ENCODE data around the gene SHC1. TPM values are rescaled to one million over a fixed set of nuclear protein-coding genes. Genes with fewer than 3 reads are reported as not detected.

SHC1 gene
- total RNA-seq, 1 experiment from 2014 or later, result 333 TPM

DNA sequence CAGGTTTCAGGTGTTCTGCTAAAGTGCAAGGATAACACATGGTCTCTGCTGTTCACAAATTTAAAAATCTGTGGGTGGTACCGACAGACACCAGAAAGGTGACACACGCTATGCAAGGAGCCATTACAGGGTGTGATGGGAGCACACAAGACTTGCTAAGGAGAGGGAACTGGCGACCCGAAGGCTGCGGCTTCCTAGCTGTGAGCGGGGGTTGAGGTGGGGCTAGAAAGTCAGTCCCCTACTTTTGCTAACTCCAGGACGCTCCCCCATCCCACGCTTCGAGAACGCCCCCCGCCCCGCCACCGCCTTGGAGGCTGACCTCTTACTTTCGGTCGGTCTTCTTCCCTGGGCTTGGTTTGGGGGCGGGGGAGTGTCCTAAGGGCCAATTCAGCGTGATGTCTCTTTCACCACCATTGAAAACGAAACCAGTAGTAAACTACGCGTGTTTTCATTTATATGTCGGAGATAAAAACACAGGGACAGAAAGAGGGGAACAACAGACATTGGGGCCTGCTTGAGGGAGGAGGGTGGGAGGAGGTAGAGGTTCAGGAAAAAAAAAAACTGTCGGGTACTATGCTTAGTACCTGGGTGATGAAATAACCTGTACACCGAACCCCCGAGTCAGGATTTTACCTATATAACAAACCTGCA lies 5.0 kb upstream of the SHC1 start:
- DNase-seq, result peak; percentile 58
- H3K36me3 ChIP-seq (replicated peaks; ENCODE audit: control insufficient read depth, insufficient read depth, low read length), result peaks cover 13% of the 10 kb centered on the region

DNA sequence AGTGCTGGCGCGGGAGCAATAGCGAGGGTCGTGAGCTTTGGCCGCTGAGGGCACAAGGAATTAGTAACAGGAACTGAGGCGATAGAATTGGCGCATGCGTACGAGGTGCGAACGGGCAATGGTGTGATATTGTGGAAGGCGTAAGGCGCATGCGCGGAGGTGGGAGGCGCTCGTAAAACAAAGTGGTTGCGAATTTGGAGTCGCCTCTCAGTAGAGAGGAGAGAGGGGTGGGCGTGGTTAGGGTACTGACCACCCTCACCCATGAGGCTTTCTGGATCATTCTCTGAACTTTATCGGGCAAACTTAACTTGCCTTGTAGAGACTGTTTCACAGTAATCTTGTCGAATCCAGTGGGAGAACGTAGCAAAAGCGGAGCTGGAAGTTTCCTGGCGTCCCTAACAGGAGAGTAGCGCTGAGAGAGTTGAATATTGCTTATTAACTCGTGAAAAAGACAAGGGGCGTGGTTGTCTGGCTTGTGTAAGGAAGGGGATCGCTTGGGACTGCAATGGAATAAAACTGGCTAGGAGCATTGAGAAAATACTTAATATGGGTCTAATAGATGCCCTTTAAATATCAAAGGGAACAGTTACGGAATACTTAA lies 4.4 kb upstream of the SHC1 start:
- H3K27me3 ChIP-seq (ENCODE audit: control insufficient read depth, insufficient read depth, low read length), result no peaks in the 10 kb centered on the region
- peak; percentile 94 for DNase-seq
- peaks cover 13% of the 10 kb centered on the region for H3K36me3 ChIP-seq (replicated peaks; ENCODE audit: control insufficient read depth, insufficient read depth, low read length)
- peak overlapping the region; percentile 96 for H3K4me3 ChIP-seq (ENCODE audit: insufficient read depth, low read depth, low read length)

More for the DNA sequence above, 5.0 kb upstream of the SHC1 start:
- Histone ChIP-seq H3K4me3 (ENCODE audit: insufficient read depth, low read depth, low read length) (peak overlapping the region; percentile 96), H3K27me3 (ENCODE audit: control insufficient read depth, insufficient read depth, low read length) (no peaks in the 10 kb centered on the region)

DNA sequence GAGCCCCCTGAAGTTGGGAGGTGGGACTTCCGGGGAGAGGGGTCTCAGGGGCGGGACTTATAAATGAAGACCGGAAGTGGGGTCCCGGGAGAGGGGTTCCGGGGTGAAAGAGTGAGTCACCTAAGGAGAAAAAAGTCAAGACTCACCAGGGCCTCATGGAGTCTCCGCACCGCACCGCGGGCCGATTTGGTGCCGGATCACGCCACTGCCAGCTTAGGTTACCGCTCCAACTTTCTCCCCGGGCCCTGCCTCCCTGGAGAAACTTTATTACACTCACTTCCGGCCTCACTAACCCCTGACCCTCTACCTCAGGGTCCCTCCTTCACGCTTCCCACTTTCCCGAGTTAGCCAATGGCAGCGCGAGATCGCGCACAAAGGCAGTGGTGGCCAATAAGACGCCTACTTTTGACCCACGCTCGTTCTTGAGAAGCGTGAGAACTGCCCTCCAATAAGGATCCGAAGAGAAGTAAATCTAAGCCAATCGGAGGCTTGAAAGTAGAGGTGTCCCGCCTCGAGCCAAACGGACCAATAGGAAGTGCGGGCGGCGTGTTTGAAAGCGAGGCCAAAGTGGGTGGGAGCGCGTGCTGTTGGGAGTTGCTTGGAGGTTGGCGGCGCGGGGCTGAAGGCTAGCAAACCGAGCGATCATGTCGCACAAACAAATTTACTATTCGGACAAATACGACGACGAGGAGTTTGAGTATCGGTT lies 3.7 kb upstream of the SHC1 start, which contains the start of gene CKS1B:
TSS of gene CKS1B (plus strand) at position 580 of the 706 bp plus-strand sequence. CDS start at position 645, 65 bp downstream.
- Histone ChIP-seq H3K4me3 (ENCODE audit: insufficient read depth, low read depth, low read length) (peak within 1 kb of the TSS; percentile 96), H3K36me3 (replicated peaks; ENCODE audit: control insufficient read depth, insufficient read depth, low read length) (peaks cover 9% of the 10 kb centered on the region), H3K27me3 (ENCODE audit: control insufficient read depth, insufficient read depth, low read length) (no peaks in the 10 kb centered on the region)
- peak; percentile 93 for DNase-seq

GRCh38 chr1:154973344-154974101 lies 3.0 kb upstream of the SHC1 start:
- Histone ChIP-seq H3K27me3 (ENCODE audit: control insufficient read depth, insufficient read depth, low read length) (no peaks in the 10 kb centered on the region), H3K36me3 (replicated peaks; ENCODE audit: control insufficient read depth, insufficient read depth, low read length) (peaks cover 7% of the 10 kb centered on the region), H3K4me3 (ENCODE audit: insufficient read depth, low read depth, low read length) (peak overlapping the region; percentile 96)
- peak; percentile 76 for DNase-seq

DNA sequence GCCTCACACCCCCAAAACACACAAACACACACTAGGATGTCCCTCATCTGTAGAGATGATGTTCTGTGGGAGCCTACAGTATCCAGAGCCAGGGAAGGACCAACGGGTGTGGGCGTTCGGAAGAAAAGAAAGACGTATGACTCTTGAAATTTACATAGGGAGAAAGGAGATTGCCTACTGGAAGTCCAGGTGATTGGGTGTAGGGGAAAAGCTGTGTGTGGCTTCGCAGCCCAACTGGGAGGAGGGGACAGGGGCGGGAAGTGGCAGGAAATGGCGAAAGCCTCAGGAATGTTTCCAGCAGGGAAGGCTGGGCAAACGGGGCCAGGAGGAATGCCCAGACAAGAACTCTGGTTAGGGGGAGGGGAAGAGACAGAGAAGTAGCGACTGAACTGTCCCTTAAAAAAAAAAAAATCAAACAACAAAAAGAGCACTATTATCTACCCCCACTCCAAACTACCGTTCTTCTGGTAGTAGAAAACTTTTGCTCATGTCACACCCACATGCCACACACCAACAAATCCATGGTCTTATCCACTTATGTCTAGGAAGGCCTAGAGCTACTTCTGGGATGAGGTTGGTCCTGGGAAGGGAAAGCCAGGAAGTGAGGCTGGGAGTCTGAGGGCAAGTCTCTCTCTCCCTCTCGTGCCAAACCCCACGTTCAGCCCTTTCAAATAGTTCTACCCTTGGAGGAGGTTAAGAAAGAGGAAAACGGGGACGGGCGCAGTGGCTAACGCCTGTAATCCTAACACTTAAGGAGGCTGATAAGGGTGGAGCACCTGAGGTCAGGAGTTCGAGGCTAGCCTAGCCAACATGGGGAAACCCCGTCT lies 2.2 kb upstream of the SHC1 start:
- peak; percentile 80 for DNase-seq
- Histone ChIP-seq H3K36me3 (replicated peaks; ENCODE audit: control insufficient read depth, insufficient read depth, low read length) (peaks cover 11% of the 10 kb centered on the region), H3K27me3 (ENCODE audit: control insufficient read depth, insufficient read depth, low read length) (no peaks in the 10 kb centered on the region), H3K4me3 (ENCODE audit: insufficient read depth, low read depth, low read length) (peak overlapping the region; percentile 96)

GRCh38 chr1:154972213-154972516 lies 1.6 kb upstream of the SHC1 start:
- peak overlapping the region; percentile 28 for H3K4me3 ChIP-seq (ENCODE audit: insufficient read depth, low read depth, low read length)
- no peaks in the 10 kb centered on the region for H3K27me3 ChIP-seq (ENCODE audit: control insufficient read depth, insufficient read depth, low read length)
- peaks cover 14% of the 10 kb centered on the region for H3K36me3 ChIP-seq (replicated peaks; ENCODE audit: control insufficient read depth, insufficient read depth, low read length)
- DNase-seq, result no peak

DNA sequence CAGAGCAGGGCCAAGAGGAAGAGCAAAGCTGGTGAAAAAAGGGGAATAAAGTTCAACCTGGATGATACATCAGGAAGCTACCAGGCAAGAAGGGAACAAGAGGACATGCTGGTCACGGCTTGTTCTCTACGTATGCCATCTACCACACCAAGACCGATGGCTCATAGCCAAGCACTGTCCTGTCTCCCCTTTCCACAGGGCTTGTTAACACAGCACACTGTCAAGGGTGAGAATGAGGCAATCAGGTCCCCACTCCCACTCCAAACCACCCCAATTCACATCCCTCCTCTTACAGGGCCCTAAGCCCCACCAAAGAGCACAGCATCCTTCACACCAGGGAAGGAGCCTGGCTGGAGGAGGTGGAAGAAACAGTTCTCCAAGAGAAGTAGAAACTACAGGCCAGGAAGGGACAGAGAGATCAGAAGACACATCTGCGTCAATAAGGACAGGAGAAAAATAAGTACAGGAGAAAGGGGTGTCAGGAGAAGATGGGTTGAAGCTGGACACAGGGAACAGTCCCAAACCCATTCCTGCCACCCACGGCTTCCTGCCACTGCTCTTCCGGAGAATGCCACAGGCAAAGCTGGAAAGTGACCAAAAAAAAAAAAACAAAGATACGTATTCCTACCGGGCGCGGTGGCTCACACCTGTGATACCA lies 923 bp upstream of the SHC1 start:
- H3K27me3 ChIP-seq (ENCODE audit: control insufficient read depth, insufficient read depth, low read length), result no peaks in the 10 kb centered on the region
- DNase-seq, result no peak
- H3K36me3 ChIP-seq (replicated peaks; ENCODE audit: control insufficient read depth, insufficient read depth, low read length), result peaks cover 21% of the 10 kb centered on the region
- H3K4me3 ChIP-seq (ENCODE audit: insufficient read depth, low read depth, low read length), result peak overlapping the region; percentile 2

- peaks cover 34% of the 10 kb centered on the region for H3K36me3 ChIP-seq (replicated peaks; ENCODE audit: control insufficient read depth, insufficient read depth, low read length)
- peak overlapping the region; percentile 89 for H3K4me3 ChIP-seq (ENCODE audit: insufficient read depth, low read depth, low read length)
- no peaks in the 10 kb centered on the region for H3K27me3 ChIP-seq (ENCODE audit: control insufficient read depth, insufficient read depth, low read length)
- DNase-seq, result peak; percentile 62
Observed at GRCh38 chr1:154969860-154970452, 591 bp downstream of the SHC1 start.

GRCh38 chr1:154969246-154969645 lies 1.3 kb downstream of the SHC1 start:
- Histone ChIP-seq H3K36me3 (replicated peaks; ENCODE audit: control insufficient read depth, insufficient read depth, low read length) (peaks cover 38% of the 10 kb centered on the region), H3K4me3 (ENCODE audit: insufficient read depth, low read depth, low read length) (peak overlapping the region; percentile 89)
- no peak for DNase-seq

GRCh38 chr1:154968731-154969130 lies 1.8 kb downstream of the SHC1 start:
- no peaks in the 10 kb centered on the region for H3K27me3 ChIP-seq (ENCODE audit: control insufficient read depth, insufficient read depth, low read length)

More at GRCh38 chr1:154969246-154969645, 1.3 kb downstream of the SHC1 start:
- H3K27me3 ChIP-seq (ENCODE audit: control insufficient read depth, insufficient read depth, low read length), result no peaks in the 10 kb centered on the region

GRCh38 chr1:154967331-154967950 lies 3.1 kb downstream of the SHC1 start:
- Histone ChIP-seq H3K36me3 (replicated peaks; ENCODE audit: control insufficient read depth, insufficient read depth, low read length) (peaks cover 46% of the 10 kb centered on the region), H3K27me3 (ENCODE audit: control insufficient read depth, insufficient read depth, low read length) (no peaks in the 10 kb centered on the region), H3K4me3 (ENCODE audit: insufficient read depth, low read depth, low read length) (no peak overlapping the region)
- no peak for DNase-seq

More at GRCh38 chr1:154968731-154969130, 1.8 kb downstream of the SHC1 start:
- Histone ChIP-seq H3K4me3 (ENCODE audit: insufficient read depth, low read depth, low read length) (peak overlapping the region; percentile 89), H3K36me3 (replicated peaks; ENCODE audit: control insufficient read depth, insufficient read depth, low read length) (peaks cover 41% of the 10 kb centered on the region)
- DNase-seq, result no peak

- peaks cover 46% of the 10 kb centered on the region for H3K36me3 ChIP-seq (replicated peaks; ENCODE audit: control insufficient read depth, insufficient read depth, low read length)
- no peak for DNase-seq
- no peaks in the 10 kb centered on the region for H3K27me3 ChIP-seq (ENCODE audit: control insufficient read depth, insufficient read depth, low read length)
- no peak overlapping the region for H3K4me3 ChIP-seq (ENCODE audit: insufficient read depth, low read depth, low read length)
Observed at GRCh38 chr1:154966111-154966510, 4.4 kb downstream of the SHC1 start.

DNA sequence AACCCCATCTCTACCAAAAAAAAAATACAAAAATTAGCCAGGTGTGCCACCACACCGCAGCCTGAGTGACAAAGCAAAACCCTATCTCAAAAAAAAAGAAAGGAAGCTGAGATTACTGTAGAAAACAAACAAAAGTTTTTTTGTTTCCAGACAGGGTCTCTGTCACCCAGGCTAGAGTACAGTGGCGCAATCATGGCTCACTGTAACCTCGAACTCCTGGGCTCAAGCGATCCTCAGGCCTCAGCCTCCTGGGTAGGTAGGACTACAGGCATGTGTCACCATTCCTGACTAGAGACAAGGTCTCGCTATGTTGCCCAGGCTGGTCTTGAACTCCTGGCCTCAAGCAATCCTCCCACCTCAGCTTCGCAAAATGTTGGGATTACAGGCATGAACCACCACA lies 6.2 kb downstream of the SHC1 start:
- Histone ChIP-seq H3K27me3 (ENCODE audit: control insufficient read depth, insufficient read depth, low read length) (no peaks in the 10 kb centered on the region), H3K4me3 (ENCODE audit: insufficient read depth, low read depth, low read length) (no peak overlapping the region), H3K36me3 (replicated peaks; ENCODE audit: control insufficient read depth, insufficient read depth, low read length) (peaks cover 49% of the 10 kb centered on the region)
- no peak for DNase-seq

All from H7 (cell line).